Putamen (tissue), 1 donor: ENCODE data around the gene INSC.

Source experiments
- DNase-seq: peaks from one replicate; pipeline ENCODE4 v3.0.0-alpha.2; 2016; ENCODE audit warnings: low spot score

INSC gene

GRCh38 chr11:15146271-15147003 lies 31.7 kb downstream of the INSC start:
- DNase-seq: no peak

GRCh38 chr11:15148169-15148568 lies 33.4 kb downstream of the INSC start:
- DNase-seq: no peak

- no peak for DNase-seq
These were observed 34.3 kb downstream of the INSC start for GRCh38 chr11:15149050-15149449.

- DNase-seq: no peak
These were observed 35.8 kb downstream of the INSC start for GRCh38 chr11:15150507-15150906.

GRCh38 chr11:15153231-15153630 lies 38.5 kb downstream of the INSC start:
- no peak for DNase-seq

GRCh38 chr11:15157181-15157580 lies 42.5 kb downstream of the INSC start:
- no peak for DNase-seq

- no peak for DNase-seq
These were observed 42.9 kb downstream of the INSC start for GRCh38 chr11:15157606-15158137.

GRCh38 chr11:15158351-15159015 lies 43.8 kb downstream of the INSC start:
- no peak for DNase-seq

GRCh38 chr11:15159085-15159484 lies 44.4 kb downstream of the INSC start:
- no peak for DNase-seq

- DNase-seq: no peak
These were observed 47.1 kb downstream of the INSC start for GRCh38 chr11:15161790-15162189.

GRCh38 chr11:15163136-15163535 lies 48.4 kb downstream of the INSC start:
- DNase-seq: no peak

- no peak for DNase-seq
These were observed 51.5 kb downstream of the INSC start for GRCh38 chr11:15166204-15166603.

- no peak for DNase-seq
These were observed 55.3 kb downstream of the INSC start for GRCh38 chr11:15169815-15170551.

- DNase-seq: no peak
These were observed 56.0 kb downstream of the INSC start for GRCh38 chr11:15170698-15171097.

GRCh38 chr11:15171956-15172355 lies 57.2 kb downstream of the INSC start:
- DNase-seq: no peak

- no peak for DNase-seq
These were observed 61.1 kb downstream of the INSC start for GRCh38 chr11:15175831-15176230.

GRCh38 chr11:15176646-15177163 lies 62.0 kb downstream of the INSC start:
- no peak for DNase-seq

GRCh38 chr11:15177491-15177890 lies 62.8 kb downstream of the INSC start:
- DNase-seq: no peak

- DNase-seq: no peak
These were observed 63.5 kb downstream of the INSC start for GRCh38 chr11:15178214-15178613.

- no peak for DNase-seq
These were observed 64.4 kb downstream of the INSC start for GRCh38 chr11:15179167-15179566.

GRCh38 chr11:15180212-15180792 lies 65.6 kb downstream of the INSC start:
- no peak for DNase-seq

- DNase-seq: no peak
These were observed 67.6 kb downstream of the INSC start for GRCh38 chr11:15182372-15182771.
